Stomach smooth muscle (tissue), 2 donors: Measurements from ENCODE around the gene MOB2.

Source experiments
- H3K27ac ChIP-seq: one replicate; pipeline ENCODE4 v1.7.0; 2013; ENCODE audit warnings: mild to moderate bottlenecking, low read length, inconsistent platforms
- H3K27me3 ChIP-seq, 2 donors: one replicate each; pipeline ENCODE4 v1.7.0; 2013; ENCODE audit warnings: low read length in 2 of 2; ENCODE audit not compliant: insufficient read depth in 2 of 2, control insufficient read depth in 1 of 2
- H3K36me3 ChIP-seq, 2 donors: one replicate each; pipeline ENCODE4 v1.7.0; 2013; ENCODE audit warnings: low read length in 2 of 2; ENCODE audit not compliant: control insufficient read depth in 2 of 2, insufficient read depth in 2 of 2
- H3K4me1 ChIP-seq: one replicate; pipeline ENCODE4 v1.7.0; 2013; ENCODE audit warnings: low read length; ENCODE audit not compliant: control insufficient read depth, insufficient read depth
- H3K4me3 ChIP-seq, 2 donors: one replicate each; pipeline ENCODE4 v1.7.0; 2013; ENCODE audit warnings: low read length in 2 of 2
- H3K9ac ChIP-seq, 2 donors: one replicate each; pipeline ENCODE4 v1.7.0; 2013; ENCODE audit warnings: low read length in 2 of 2, mild to moderate bottlenecking in 1 of 2
- H3K9me3 ChIP-seq, 2 donors: one replicate each; pipeline ENCODE4 v1.7.0; 2013; ENCODE audit warnings: low read length in 2 of 2; ENCODE audit not compliant: control insufficient read depth in 2 of 2
- donor health status: healthy.
- donor health status: Pancreatic carcinoma.

MOB2 gene

DNA sequence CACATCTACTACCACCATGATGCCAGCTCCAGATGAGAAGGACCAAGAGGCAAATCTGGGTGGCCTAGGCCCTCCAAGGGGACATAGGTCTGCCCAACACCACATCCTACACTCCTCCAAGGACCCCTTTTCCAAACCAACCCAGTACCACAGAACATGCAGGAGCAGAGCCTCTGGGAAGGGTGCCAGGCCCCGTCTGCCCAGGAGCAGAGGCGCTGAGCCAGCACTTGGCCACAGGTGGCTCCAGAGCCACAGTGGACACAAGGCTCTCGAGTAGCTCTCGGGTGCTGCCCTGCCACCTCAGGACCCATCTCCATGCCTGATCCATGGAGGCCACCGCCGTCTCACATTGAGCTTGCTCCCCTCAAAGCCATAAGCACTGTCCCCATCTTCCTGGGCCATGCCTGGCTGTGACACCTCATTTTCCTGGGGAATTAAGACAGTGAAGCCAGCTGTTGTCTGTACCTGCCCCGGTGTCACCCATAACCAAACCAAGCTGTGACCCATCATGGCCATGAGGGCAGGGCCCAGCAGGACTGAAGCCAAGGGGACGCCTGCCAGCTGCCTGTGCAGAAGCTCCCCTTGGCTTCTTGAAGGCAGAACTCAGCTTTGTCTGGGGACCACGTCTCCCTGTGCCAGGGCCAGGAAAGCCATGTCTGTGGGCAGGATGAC, 7.4 kb downstream of the MOB2 start:
- Histone ChIP-seq H3K9me3 (no peaks in the 10 kb centered on the region), H3K4me1 (peaks cover 63% of the 10 kb centered on the region), H3K27me3 (no peaks in the 10 kb centered on the region), H3K36me3 (peaks cover 52 to 55% of the 10 kb centered on the region in 2 donors), H3K9ac (peak overlapping the region in 1 of 2 donors; percentile 23), H3K4me3 (peak overlapping the region in 1 of 2 donors; percentile 47), H3K27ac (peak overlapping the region; percentile 97)

- Histone ChIP-seq H3K36me3 (peaks cover 55 to 61% of the 10 kb centered on the region in 2 donors), H3K27me3 (no peaks in the 10 kb centered on the region), H3K4me3 (no peak overlapping the region), H3K9ac (no peak overlapping the region), H3K27ac (peak overlapping the region; percentile 97), H3K9me3 (no peaks in the 10 kb centered on the region), H3K4me1 (peaks cover 57% of the 10 kb centered on the region)
Measured at GRCh38 chr11:1478544-1478943, 8.0 kb downstream of the MOB2 start.

- Histone ChIP-seq H3K27me3 (no peaks in the 10 kb centered on the region), H3K9ac (no peak overlapping the region), H3K9me3 (no peaks in the 10 kb centered on the region), H3K27ac (peak overlapping the region; percentile 97), H3K36me3 (peaks cover 59 to 66% of the 10 kb centered on the region in 2 donors), H3K4me3 (no peak overlapping the region), H3K4me1 (peaks cover 52% of the 10 kb centered on the region)
Measured at GRCh38 chr11:1478011-1478410, 8.6 kb downstream of the MOB2 start.

GRCh38 chr11:1476940-1477736, 9.4 kb downstream of the MOB2 start:
- H3K36me3 ChIP-seq, result peaks cover 67 to 73% of the 10 kb centered on the region in 2 donors

DNA sequence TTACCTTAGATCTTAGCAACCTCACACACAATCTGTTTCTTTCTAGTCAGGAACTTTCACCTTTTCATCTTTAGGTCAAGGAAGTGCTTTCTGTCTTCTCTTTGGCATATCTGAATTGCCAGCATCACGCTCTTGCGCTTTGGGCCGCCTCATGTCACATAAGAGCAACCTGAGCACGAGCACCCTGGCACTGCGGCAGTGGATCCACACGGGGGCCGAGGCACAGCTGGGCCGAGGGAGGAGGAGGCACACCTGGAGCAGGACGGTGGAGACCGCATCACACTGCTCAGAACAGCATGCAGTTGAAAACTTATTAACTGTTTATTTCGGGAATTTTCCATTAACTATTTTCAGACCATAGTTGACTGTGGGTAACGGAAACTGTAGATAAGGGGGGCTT, 10.7 kb downstream of the MOB2 start:
- Histone ChIP-seq H3K4me1 (peaks cover 31% of the 10 kb centered on the region), H3K4me3 (no peak overlapping the region), H3K9ac (no peak overlapping the region), H3K36me3 (peaks cover 74 to 80% of the 10 kb centered on the region in 2 donors), H3K9me3 (no peaks in the 10 kb centered on the region), H3K27ac (no peak overlapping the region), H3K27me3 (no peaks in the 10 kb centered on the region)

More at GRCh38 chr11:1476940-1477736, 9.4 kb downstream of the MOB2 start:
- H3K27ac ChIP-seq, result no peak overlapping the region
- H3K27me3 ChIP-seq, result no peaks in the 10 kb centered on the region
- no peaks in the 10 kb centered on the region for H3K9me3 ChIP-seq
- peaks cover 43% of the 10 kb centered on the region for H3K4me1 ChIP-seq
- H3K9ac ChIP-seq, result no peak overlapping the region
- H3K4me3 ChIP-seq, result no peak overlapping the region

DNA sequence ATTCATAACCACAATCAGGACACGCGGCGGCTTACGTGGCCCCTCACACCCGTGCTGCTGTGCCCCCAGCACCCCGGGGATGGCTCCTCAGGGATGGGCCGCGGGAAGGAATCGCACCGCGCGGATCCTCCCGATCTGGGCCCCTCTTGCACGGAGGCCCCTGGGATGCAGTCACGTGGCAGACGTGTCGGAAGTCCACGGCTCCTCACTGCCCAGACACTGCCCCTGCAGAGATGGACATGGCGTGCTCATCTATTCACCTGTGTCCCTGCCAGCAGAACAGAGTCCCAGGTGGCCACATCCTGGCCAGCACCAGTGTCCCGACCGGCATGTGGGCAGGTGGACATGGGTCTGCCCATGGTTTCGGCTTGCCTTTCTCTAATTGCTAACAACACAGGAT, 12.8 kb downstream of the MOB2 start:
- no peak overlapping the region for H3K9ac ChIP-seq
- H3K27ac ChIP-seq, result no peak overlapping the region
- no peaks in the 10 kb centered on the region for H3K9me3 ChIP-seq
- peaks cover 14% of the 10 kb centered on the region for H3K4me1 ChIP-seq
- no peaks in the 10 kb centered on the region for H3K27me3 ChIP-seq
- no peak overlapping the region for H3K4me3 ChIP-seq
- peaks cover 73 to 77% of the 10 kb centered on the region in 2 donors for H3K36me3 ChIP-seq

- H3K27ac ChIP-seq, result no peak overlapping the region
- H3K36me3 ChIP-seq, result peaks cover 67 to 74% of the 10 kb centered on the region in 2 donors
Measured at GRCh38 chr11:1473011-1473628, 13.5 kb downstream of the MOB2 start.

DNA sequence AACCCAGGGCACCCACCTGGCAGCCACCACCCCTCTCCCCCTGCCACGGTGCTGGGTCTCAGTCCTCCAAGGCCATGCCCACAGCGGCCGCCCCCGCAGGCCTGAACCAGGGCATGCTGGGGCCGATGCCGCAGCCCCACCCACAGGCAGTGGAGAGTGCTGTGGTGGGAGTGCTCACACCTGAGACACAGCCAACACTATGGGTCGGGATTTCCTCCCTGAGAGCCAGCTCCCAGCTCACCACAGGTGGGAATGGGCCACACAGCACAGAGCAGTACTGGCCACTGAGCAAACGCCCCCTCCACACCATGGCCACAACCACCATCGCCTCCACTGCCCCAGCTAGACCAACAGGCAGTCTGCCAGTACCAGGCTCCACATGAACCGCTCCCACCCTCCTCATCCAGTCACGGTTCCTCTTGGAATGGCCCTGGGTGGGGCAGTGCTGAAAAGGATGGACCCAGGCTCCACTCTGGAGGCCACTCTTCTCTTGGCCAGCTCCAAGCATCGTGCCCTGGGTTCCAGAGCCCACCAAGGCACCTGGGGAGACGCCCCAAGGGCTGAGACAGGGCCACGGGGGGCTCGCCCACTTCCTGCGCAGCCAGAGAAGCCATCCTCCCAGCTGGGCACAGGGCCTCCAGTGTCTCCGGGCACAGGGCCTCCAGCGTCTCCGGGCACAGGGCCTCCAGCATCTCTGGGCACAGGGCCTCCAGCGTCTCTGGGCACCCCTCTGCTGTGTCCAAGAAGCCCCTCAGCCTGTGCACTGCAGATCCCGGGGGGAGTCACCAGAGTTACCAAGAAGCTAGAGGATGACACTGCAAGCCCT, 14.2 kb downstream of the MOB2 start:
- Histone ChIP-seq H3K27me3 (no peaks in the 10 kb centered on the region), H3K9ac (no peak overlapping the region), H3K9me3 (no peaks in the 10 kb centered on the region), H3K4me1 (peaks cover 13% of the 10 kb centered on the region), H3K4me3 (no peak overlapping the region), H3K36me3 (peaks cover 64 to 70% of the 10 kb centered on the region in 2 donors), H3K27ac (no peak overlapping the region)

More at GRCh38 chr11:1473011-1473628, 13.5 kb downstream of the MOB2 start:
- H3K9me3 ChIP-seq, result no peaks in the 10 kb centered on the region
- no peak overlapping the region for H3K9ac ChIP-seq
- H3K27me3 ChIP-seq, result no peaks in the 10 kb centered on the region
- H3K4me1 ChIP-seq, result peaks cover 16% of the 10 kb centered on the region
- H3K4me3 ChIP-seq, result no peak overlapping the region

GRCh38 chr11:1471736-1472135, 14.8 kb downstream of the MOB2 start:
- H3K9ac ChIP-seq, result no peak overlapping the region
- peaks cover 12% of the 10 kb centered on the region for H3K4me1 ChIP-seq
- H3K27me3 ChIP-seq, result no peaks in the 10 kb centered on the region
- no peak overlapping the region for H3K4me3 ChIP-seq
- no peak overlapping the region for H3K27ac ChIP-seq
- H3K9me3 ChIP-seq, result no peaks in the 10 kb centered on the region
- H3K36me3 ChIP-seq, result peaks cover 61 to 63% of the 10 kb centered on the region in 2 donors
